K562 (cell line): Measurements from ENCODE around the gene CCDC90B. TPM values are rescaled to one million over a fixed set of nuclear protein-coding genes. Genes with fewer than 3 reads are reported as not detected.
A peak's percentile ranks its signal among the peaks of the same experiment; 100 is the strongest.

ENCODE experiments used
- ATAC-seq: fragments of 200-7000 bp; cut with Tn5 transposase; 3 replicates; pipeline ENCODE4 v1.9.1; 2020; ENCODE audit warnings: moderate library complexity
- BruUV-seq: library from RNA; stranded (reverse); fragments of 400-500 nt; replicated peaks from 2 replicates; lab custom pipeline; 2021; lab: Mats Ljungman, UMichigan
- CTCF ChIA-PET: fragments of 300-600 bp; formaldehyde crosslinking; extraction: SDS; loops from one replicate; lab custom pipeline; 2021; ENCODE audit warnings: low intra/inter-chr PET ratio; lab: Yijun Ruan, JAX
- POLR2A ChIA-PET: fragments of 300-600, 350-650 bp; sonication (Branson Sonifier 250); formaldehyde crosslinking; extraction: SDS; loops from one replicate; lab custom pipeline; 2021; ENCODE audit warnings: antibody characterized with exemption, inconsistent platforms; lab: Yijun Ruan, JAX
- DNase-seq, 4 experiments: peaks; one replicate each; pipeline versions ENCODE4 v3.0.0 to v3.0.0-alpha.2; 2011 to 2018; ENCODE audit warnings: low spot score in 3 of 4, mixed read lengths in 3 of 4; ENCODE audit errors: extremely low read depth in 1 of 4
- FAIRE-seq: peaks from 2 replicates; lab custom pipeline; 2011; peaks lifted over from hg19 to GRCh38; lab: Jason Lieb, UNC
- H2AFZ ChIP-seq: 2 replicates; pipeline ENCODE4 v1.6.0; 2011; ENCODE audit warnings: low read depth, low read length, control low read depth, inconsistent platforms
- H3K27ac ChIP-seq: fragments of 200-600 bp; 3 replicates; pipeline ENCODE4 v1.8.0; 2011; ENCODE audit warnings: low read depth, mild to moderate bottlenecking, control low read depth, inconsistent platforms, low read length, moderate library complexity, mixed read lengths; ENCODE audit errors: extremely low read depth
- H3K27me3 ChIP-seq, 2 experiments: fragments of 300-600 bp in 1 of 2; 2 replicates in 1 of 2; 3 replicates in 1 of 2; pipeline versions ENCODE4 v1.6.0 to v1.8.0; 2011; ENCODE audit warnings: inconsistent platforms in 2 of 2, low read length in 2 of 2, mild to moderate bottlenecking in 1 of 2, mixed read lengths in 1 of 2, moderate library complexity in 1 of 2; ENCODE audit not compliant: control insufficient read depth in 2 of 2, insufficient read depth in 2 of 2
- H3K36me3 ChIP-seq: fragments of 300-600 bp; 3 replicates; pipeline ENCODE4 v1.8.0; 2011; ENCODE audit warnings: mild to moderate bottlenecking, low read length, inconsistent platforms; ENCODE audit not compliant: control insufficient read depth, insufficient read depth
- H3K4me1 ChIP-seq, 2 experiments: fragments of 200-600 bp in 1 of 2; replicated peaks in 1 of 2; 2 replicates in 1 of 2; 3 replicates in 1 of 2; pipeline versions ENCODE4 v1.5.1 to v1.8.0; 2011; ENCODE audit warnings: inconsistent platforms in 2 of 2, low read length in 2 of 2, mild to moderate bottlenecking in 1 of 2, mixed read lengths in 1 of 2, moderate library complexity in 1 of 2; ENCODE audit not compliant: control insufficient read depth in 2 of 2, insufficient read depth in 2 of 2
- H3K4me2 ChIP-seq: 2 replicates; pipeline ENCODE4 v1.6.1; 2011; ENCODE audit warnings: low read length, control low read depth, inconsistent platforms, mixed read lengths; ENCODE audit not compliant: insufficient read depth
- H3K4me3 ChIP-seq: fragments of 200-600 bp; sonication (generic), shearing (Covaris generic); 2 replicates; pipeline ENCODE4 v1.5.1; 2016; ENCODE audit warnings: control low read depth, inconsistent platforms
- H3K79me2 ChIP-seq: fragments of 200-600 bp; 3 replicates; pipeline ENCODE4 v1.8.0; 2011; ENCODE audit warnings: low read length, inconsistent platforms; ENCODE audit not compliant: control insufficient read depth, insufficient read depth
- H3K9ac ChIP-seq, 2 experiments: 2 replicates each; pipeline versions ENCODE4 v1.6.0 to v1.6.1; 2011; ENCODE audit warnings: low read depth in 2 of 2, low read length in 2 of 2, control low read depth in 1 of 2, inconsistent platforms in 1 of 2, mild to moderate bottlenecking in 1 of 2, mixed read lengths in 1 of 2; ENCODE audit not compliant: insufficient read depth in 1 of 2
- H3K9me1 ChIP-seq: one replicate; pipeline ENCODE4 v1.6.0; 2011; ENCODE audit warnings: inconsistent platforms, mild to moderate bottlenecking, low read length, moderate library complexity; ENCODE audit not compliant: control insufficient read depth, insufficient read depth
- H3K9me3 ChIP-seq: replicated peaks from 2 replicates; pipeline ENCODE4 v1.5.1; 2011; ENCODE audit warnings: low read depth, low read length, inconsistent platforms; ENCODE audit not compliant: control insufficient read depth, insufficient read depth
- H4K20me1 ChIP-seq: replicated peaks from 2 replicates; pipeline ENCODE4 v1.6.1; 2011; ENCODE audit warnings: low read length, inconsistent platforms, mixed read lengths; ENCODE audit not compliant: control insufficient read depth, insufficient read depth
- ATF7 ChIP-seq: fragments of 450-650 bp; IDR thresholded peaks from 2 replicates; pipeline ENCODE4 v1.7.1; 2014; ENCODE audit warnings: mild to moderate bottlenecking, moderate library complexity
- DACH1 ChIP-seq: fragments of 450-650 bp; IDR thresholded peaks from 2 replicates; pipeline ENCODE4 v1.6.1; 2018; ENCODE audit not compliant: partially characterized antibody
- FOXK2 ChIP-seq, 2 experiments: fragments of 450-650 bp; IDR thresholded peaks in 1 of 2; conservative IDR thresholded peaks in 1 of 2; 2 replicates each; pipeline ENCODE4 v1.6.1; 2016; ENCODE audit warnings: low read depth in 2 of 2, mild to moderate bottlenecking in 1 of 2
- MTA2 ChIP-seq: fragments of 450-650 bp; IDR thresholded peaks from 2 replicates; pipeline ENCODE4 v1.6.1; 2016; ENCODE audit warnings: low read depth
- WGBS: fragments of 100-300 bp; shearing (Covaris generic); methylation state at CpG from one replicate; pipeline ENCODE4 v1.1.6; 2016; ENCODE audit warnings: low coverage, mixed read lengths; ENCODE audit not compliant: insufficient coverage; ENCODE audit errors: missing lambda C conversion rate; 5-methylcytosine and 5-hydroxymethylcytosine counted together
- in situ Hi-C: fragments of 300-500 bp; cut with MboI; formaldehyde crosslinking; loops from 4 replicates; pipeline ENCODE4 v1.15.0; 2018; ENCODE audit warnings: inconsistent platforms, mixed read lengths
- intact Hi-C: fragments of 100-400 bp; cut with micrococcal nuclease; formaldehyde crosslinking; loops from 2 replicates; pipeline ENCODE4 v1.14.2; 2022
- polyA plus RNA-seq, 8 experiments: library from polyadenylated mRNA; depleted of rRNA in 4 of 8; stranded (reverse) in 5 of 8; unstranded in 3 of 8; fragments of >200 nt; fragmentation: Nextera tagmentation in 2 of 8; fragmentation: Illumina TruSeq in 1 of 8; extraction: Ambion mirVana in 2 of 8; extraction: Trizol in 1 of 8; gene quantifications; 2 replicates each; pipeline versions ENCODE4 v1.2.1 to v1.2.3, GENCODE V29; 2011 to 2014; ENCODE audit warnings: inconsistent platforms in 1 of 8, missing spikeins in 1 of 8
- total RNA-seq, 7 experiments: library from RNA; depleted of rRNA in 6 of 7; stranded (reverse); fragments of >200 nt in 6 of 7; fragmentation: Illumina TruSeq in 2 of 7; extraction: Trizol in 2 of 7; gene quantifications; 2 replicates each; pipeline versions ENCODE4 v1.2.1 to v1.2.3, GENCODE V29; 2011 to 2021; ENCODE audit warnings: low replicate concordance in 1 of 7
- TF ChIP-seq, protein P1 (sequence below), 2 experiments: fragments of 150-350 bp in 1 of 2; IDR thresholded peaks; 2 replicates each; pipeline ENCODE4 v1.6.1; 2012 to 2016; ENCODE audit warnings: low read depth in 2 of 2, low read length in 2 of 2, mild to moderate bottlenecking in 1 of 2, moderate library complexity in 1 of 2
- TF ChIP-seq, protein P2 (sequence below), 2 experiments: fragments of 450-650 bp; formaldehyde crosslinking in 1 of 2; IDR thresholded peaks; 2 replicates each; pipeline versions ENCODE4 v1.4.0 to v1.6.1; 2014 to 2020; ENCODE audit warnings: mild to moderate bottlenecking in 2 of 2, borderline replicate concordance in 1 of 2, low read depth in 1 of 2

CCDC90B gene
- total and polyA plus RNA-seq, 9 of the 15 experiments (the other 6 are each of a cell fraction or from before 2014, with no cell fraction given) = 26.6 to 63.6 (median 51.8) TPM

GRCh38 chr11:83241291-83241946 lies 44.7 kb downstream of the CCDC90B start:
- 0% methylated on average over 5 of the region's 5 CpGs for WGBS
- peak; percentile 92 for FAIRE-seq
- no peaks in the 10 kb centered on the region for H3K9me1 ChIP-seq
- TF ChIP-seq, protein P1, sequence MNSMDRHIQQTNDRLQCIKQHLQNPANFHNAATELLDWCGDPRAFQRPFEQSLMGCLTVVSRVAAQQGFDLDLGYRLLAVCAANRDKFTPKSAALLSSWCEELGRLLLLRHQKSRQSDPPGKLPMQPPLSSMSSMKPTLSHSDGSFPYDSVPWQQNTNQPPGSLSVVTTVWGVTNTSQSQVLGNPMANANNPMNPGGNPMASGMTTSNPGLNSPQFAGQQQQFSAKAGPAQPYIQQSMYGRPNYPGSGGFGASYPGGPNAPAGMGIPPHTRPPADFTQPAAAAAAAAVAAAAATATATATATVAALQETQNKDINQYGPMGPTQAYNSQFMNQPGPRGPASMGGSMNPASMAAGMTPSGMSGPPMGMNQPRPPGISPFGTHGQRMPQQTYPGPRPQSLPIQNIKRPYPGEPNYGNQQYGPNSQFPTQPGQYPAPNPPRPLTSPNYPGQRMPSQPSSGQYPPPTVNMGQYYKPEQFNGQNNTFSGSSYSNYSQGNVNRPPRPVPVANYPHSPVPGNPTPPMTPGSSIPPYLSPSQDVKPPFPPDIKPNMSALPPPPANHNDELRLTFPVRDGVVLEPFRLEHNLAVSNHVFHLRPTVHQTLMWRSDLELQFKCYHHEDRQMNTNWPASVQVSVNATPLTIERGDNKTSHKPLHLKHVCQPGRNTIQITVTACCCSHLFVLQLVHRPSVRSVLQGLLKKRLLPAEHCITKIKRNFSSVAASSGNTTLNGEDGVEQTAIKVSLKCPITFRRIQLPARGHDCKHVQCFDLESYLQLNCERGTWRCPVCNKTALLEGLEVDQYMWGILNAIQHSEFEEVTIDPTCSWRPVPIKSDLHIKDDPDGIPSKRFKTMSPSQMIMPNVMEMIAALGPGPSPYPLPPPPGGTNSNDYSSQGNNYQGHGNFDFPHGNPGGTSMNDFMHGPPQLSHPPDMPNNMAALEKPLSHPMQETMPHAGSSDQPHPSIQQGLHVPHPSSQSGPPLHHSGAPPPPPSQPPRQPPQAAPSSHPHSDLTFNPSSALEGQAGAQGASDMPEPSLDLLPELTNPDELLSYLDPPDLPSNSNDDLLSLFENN (IDR thresholded peaks at IDR 0.05; ENCODE audit: low read depth in 2 of 2, low read length in 2 of 2) = 0 out of 4 replicates have a peak, but pooled peaks of 1 of the 2 experiments have one; percentile 17
- peak; percentile 36 for TF ChIP-seq DACH1
- TF ChIP-seq ATF7 = peak; percentile 47; the same call in 1 of the 2 replicates
- TF ChIP-seq FOXK2 (conservative IDR thresholded peaks at IDR 0.05 in 1 of 2, IDR thresholded peaks at IDR 0.05 in 1 of 2; ENCODE audit: low read depth in 2 of 2) = no peak
- TF ChIP-seq, protein P2, sequence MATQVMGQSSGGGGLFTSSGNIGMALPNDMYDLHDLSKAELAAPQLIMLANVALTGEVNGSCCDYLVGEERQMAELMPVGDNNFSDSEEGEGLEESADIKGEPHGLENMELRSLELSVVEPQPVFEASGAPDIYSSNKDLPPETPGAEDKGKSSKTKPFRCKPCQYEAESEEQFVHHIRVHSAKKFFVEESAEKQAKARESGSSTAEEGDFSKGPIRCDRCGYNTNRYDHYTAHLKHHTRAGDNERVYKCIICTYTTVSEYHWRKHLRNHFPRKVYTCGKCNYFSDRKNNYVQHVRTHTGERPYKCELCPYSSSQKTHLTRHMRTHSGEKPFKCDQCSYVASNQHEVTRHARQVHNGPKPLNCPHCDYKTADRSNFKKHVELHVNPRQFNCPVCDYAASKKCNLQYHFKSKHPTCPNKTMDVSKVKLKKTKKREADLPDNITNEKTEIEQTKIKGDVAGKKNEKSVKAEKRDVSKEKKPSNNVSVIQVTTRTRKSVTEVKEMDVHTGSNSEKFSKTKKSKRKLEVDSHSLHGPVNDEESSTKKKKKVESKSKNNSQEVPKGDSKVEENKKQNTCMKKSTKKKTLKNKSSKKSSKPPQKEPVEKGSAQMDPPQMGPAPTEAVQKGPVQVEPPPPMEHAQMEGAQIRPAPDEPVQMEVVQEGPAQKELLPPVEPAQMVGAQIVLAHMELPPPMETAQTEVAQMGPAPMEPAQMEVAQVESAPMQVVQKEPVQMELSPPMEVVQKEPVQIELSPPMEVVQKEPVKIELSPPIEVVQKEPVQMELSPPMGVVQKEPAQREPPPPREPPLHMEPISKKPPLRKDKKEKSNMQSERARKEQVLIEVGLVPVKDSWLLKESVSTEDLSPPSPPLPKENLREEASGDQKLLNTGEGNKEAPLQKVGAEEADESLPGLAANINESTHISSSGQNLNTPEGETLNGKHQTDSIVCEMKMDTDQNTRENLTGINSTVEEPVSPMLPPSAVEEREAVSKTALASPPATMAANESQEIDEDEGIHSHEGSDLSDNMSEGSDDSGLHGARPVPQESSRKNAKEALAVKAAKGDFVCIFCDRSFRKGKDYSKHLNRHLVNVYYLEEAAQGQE (IDR thresholded peaks at IDR 0.05; ENCODE audit: borderline replicate concordance) = peak; percentile 31; the same call in 1 of the 2 replicates
- TF ChIP-seq, protein P2 (CRISPR knock-in tag; IDR thresholded peaks at IDR 0.05; ENCODE audit: low read depth) = no peak
- TF ChIP-seq MTA2 = peak; percentile 18; the same call in 1 of the 2 replicates

More at GRCh38 chr11:83241291-83241946, 44.7 kb downstream of the CCDC90B start:
- no peaks in the 10 kb centered on the region for H4K20me1 ChIP-seq
- H3K9ac ChIP-seq = no peak overlapping the region
- no peak overlapping the region for H2AFZ ChIP-seq
- no peaks in the 10 kb centered on the region for H3K79me2 ChIP-seq
- no peak overlapping the region for H3K4me3 ChIP-seq
- CTCF ChIA-PET = interaction anchor here (0.9 kb wide), 1 partner anchor 8 kb away, joined by 3 read pairs; no protein-coding TSS in a partner anchor
- in situ Hi-C loops (loop anchor here (25.0 kb wide), 1 partner anchor 329 kb away; the partner anchor contains the start of genes DDIAS and PRCP), intact Hi-C loops (loop anchor here (5.0 kb wide), 2 partner anchors 524 to 576 kb away; no protein-coding TSS in a partner anchor)
- DNase-seq (peak; percentile 47 to 81 (median 53)), ATAC-seq (peak; percentile 99)
- no peaks in the 10 kb centered on the region for H3K4me1 ChIP-seq
- no peak overlapping the region for H3K27ac ChIP-seq
- no peaks in the 10 kb centered on the region for H3K9me3 ChIP-seq
- POLR2A ChIA-PET = no interaction called here
- no TSS peak for BruUV-seq
- no peak overlapping the region for H3K4me2 ChIP-seq
- no peaks in the 10 kb centered on the region for H3K36me3 ChIP-seq
- H3K27me3 ChIP-seq = no peaks in the 10 kb centered on the region
